HCT116 (cell line): ENCODE results near the gene MIS18BP1. TPM values are rescaled to one million over a fixed set of nuclear protein-coding genes. Genes with fewer than 3 reads are reported as not detected.

Experiments used
- ATAC-seq: fragments of 200-7000 bp; cut with Tn5 transposase; 2 replicates; pipeline ENCODE4 v1.9.1; 2020; ENCODE audit warnings: mild to moderate bottlenecking, moderate library complexity
- BruUV-seq: library from RNA; stranded (reverse); fragments of 400-500 nt; replicated peaks from 2 replicates; lab custom pipeline; 2021; lab: Mats Ljungman, UMichigan
- CTCF ChIA-PET: fragments of 300-600 bp; sonication (Branson Sonifier 250); formaldehyde crosslinking; loops from one replicate; lab custom pipeline; 2021; ENCODE audit warnings: antibody characterized with exemption; lab: Charles Lee
- POLR2A ChIA-PET: fragments of 300-600, 350-600 bp; sonication (Branson Sonifier 250); formaldehyde crosslinking; loops from one replicate; lab custom pipeline; 2021; ENCODE audit warnings: antibody characterized with exemption; lab: Charles Lee
- RAD21 ChIA-PET, 2 experiments: fragments of 300-600 bp; sonication (Branson Sonifier 250); formaldehyde crosslinking; loops; one replicate each; lab custom pipeline; 2023; ENCODE audit warnings: low total read pairs in 2 of 2; ENCODE audit not compliant: uncharacterized antibody in 2 of 2, unreplicated experiment in 2 of 2, low non-redundant PET in 1 of 2; lab: Charles Lee
- DNase-seq: peaks from one replicate; pipeline ENCODE4 v3.0.0-alpha.2; 2010; ENCODE audit warnings: low read depth, low spot score
- H2AFZ ChIP-seq: fragments of 200-600 bp; shearing (Covaris generic), sonication (generic); 2 replicates; pipeline ENCODE4 v1.6.1; 2017; ENCODE audit warnings: low read depth, mixed run types, mixed read lengths, antibody characterized with exemption, low read length; ENCODE audit not compliant: poor library complexity, severe bottlenecking
- H3K27ac ChIP-seq: 2 replicates; pipeline ENCODE4 v1.5.1; 2012; ENCODE audit warnings: low read depth, low read length
- H3K27me3 ChIP-seq: fragments of 200-600 bp; sonication (generic); 2 replicates; pipeline ENCODE4 v1.6.1; 2016; ENCODE audit warnings: mixed run types, low read length, mixed read lengths; ENCODE audit not compliant: insufficient read depth
- H3K36me3 ChIP-seq, 2 experiments: fragments of 200-500 bp in 1 of 2; fragments of 200-600 bp in 1 of 2; sonication (Bioruptor generic) in 1 of 2; sonication (generic) in 1 of 2; 2 replicates each; pipeline versions ENCODE4 v1.5.1 to v1.6.1; 2014 to 2016; ENCODE audit warnings: low read length in 2 of 2, inconsistent platforms in 1 of 2, mixed read lengths in 1 of 2, mixed run types in 1 of 2; ENCODE audit not compliant: insufficient read depth in 2 of 2, control insufficient read depth in 1 of 2
- H3K4me1 ChIP-seq, 2 experiments: fragments of 200-600 bp in 1 of 2; sonication (generic) in 1 of 2; 2 replicates each; pipeline versions ENCODE4 v1.5.1 to v1.6.1; 2012 to 2017; ENCODE audit warnings: low read length in 2 of 2, inconsistent platforms in 1 of 2, mild to moderate bottlenecking in 1 of 2, mixed read lengths in 1 of 2, mixed run types in 1 of 2, moderate library complexity in 1 of 2; ENCODE audit not compliant: insufficient read depth in 2 of 2, control insufficient read depth in 1 of 2
- H3K4me2 ChIP-seq: fragments of 200-600 bp; sonication (generic); 2 replicates; pipeline ENCODE4 v1.6.1; 2017; ENCODE audit warnings: mixed run types, low read length, mixed read lengths
- H3K4me3 ChIP-seq, 2 experiments: fragments of 200-600 bp in 1 of 2; sonication (generic) in 1 of 2; replicated peaks in 1 of 2; 2 replicates each; pipeline ENCODE4 v1.5.1; 2011 to 2016; ENCODE audit warnings: low read length in 2 of 2, control low read depth in 1 of 2, low read depth in 1 of 2, mild to moderate bottlenecking in 1 of 2, mixed read lengths in 1 of 2, mixed run types in 1 of 2
- H3K79me2 ChIP-seq: fragments of 200-600 bp; sonication (generic); 2 replicates; pipeline ENCODE4 v1.6.1; 2017; ENCODE audit warnings: mild to moderate bottlenecking, mixed run types, low read length, moderate library complexity, mixed read lengths; ENCODE audit not compliant: insufficient read depth
- H3K9ac ChIP-seq: fragments of 200-600 bp; sonication (generic); 2 replicates; pipeline ENCODE4 v1.6.1; 2016; ENCODE audit warnings: low read length, mixed read lengths
- H3K9me2 ChIP-seq: fragments of 200-600 bp; sonication (generic), shearing (Covaris generic); 2 replicates; pipeline ENCODE4 v1.6.1; 2017; ENCODE audit warnings: mixed run types, mild to moderate bottlenecking, moderate library complexity; ENCODE audit not compliant: insufficient read depth
- H3K9me3 ChIP-seq, 2 experiments: fragments of 200-500 bp in 1 of 2; fragments of 200-600 bp in 1 of 2; sonication (Bioruptor generic) in 1 of 2; sonication (generic) in 1 of 2; 2 replicates each; pipeline ENCODE4 v1.6.1; 2014 to 2017; ENCODE audit warnings: low read length in 2 of 2, mixed read lengths in 2 of 2, inconsistent platforms in 1 of 2, low read depth in 1 of 2, mild to moderate bottlenecking in 1 of 2, mixed run types in 1 of 2, moderate library complexity in 1 of 2; ENCODE audit not compliant: control insufficient read depth in 1 of 2, insufficient read depth in 1 of 2
- H4K20me1 ChIP-seq: fragments of 200-600 bp; sonication (generic), shearing (Covaris generic); 2 replicates; pipeline ENCODE4 v1.6.1; 2017; ENCODE audit warnings: mixed run types, mild to moderate bottlenecking, moderate library complexity; ENCODE audit not compliant: insufficient read depth
- ELF1 ChIP-seq: IDR thresholded peaks from 2 replicates; pipeline ENCODE4 v1.6.1; 2012; ENCODE audit warnings: low read depth, borderline replicate concordance
- EZH2phosphoT487 ChIP-seq: fragments of 200-600 bp; IDR thresholded peaks from 2 replicates; pipeline ENCODE4 v1.6.1; 2018; ENCODE audit warnings: antibody characterized with exemption, borderline replicate concordance
- RAD21 ChIP-seq: IDR thresholded peaks from 2 replicates; pipeline ENCODE4 v1.6.1; 2012; ENCODE audit warnings: low read depth, mild to moderate bottlenecking
- SP1 ChIP-seq: IDR thresholded peaks from 2 replicates; pipeline ENCODE4 v1.6.1; 2012; ENCODE audit warnings: low read depth
- YY1 ChIP-seq: IDR thresholded peaks from 2 replicates; pipeline ENCODE4 v1.6.1; 2011; ENCODE audit warnings: low read length, low read depth, moderate library complexity, mild to moderate bottlenecking; ENCODE audit not compliant: insufficient replicate concordance; ENCODE audit errors: extremely low read depth
- intact Hi-C: fragments of 100-400 bp; cut with micrococcal nuclease; formaldehyde crosslinking; loops from 2 replicates; pipeline ENCODE4 v1.10.0; 2022
- total RNA-seq: library from RNA; stranded (reverse); gene quantifications from one replicate; pipeline ENCODE4 v1.2.1, GENCODE V29; 2021; ENCODE audit not compliant: unreplicated experiment
- TF ChIP-seq, protein P1 (sequence below): IDR thresholded peaks from 2 replicates; pipeline ENCODE4 v1.6.1; 2012

The MIS18BP1 gene
- total RNA-seq, 1 experiment from 2014 or later = 37.9 TPM

DNA sequence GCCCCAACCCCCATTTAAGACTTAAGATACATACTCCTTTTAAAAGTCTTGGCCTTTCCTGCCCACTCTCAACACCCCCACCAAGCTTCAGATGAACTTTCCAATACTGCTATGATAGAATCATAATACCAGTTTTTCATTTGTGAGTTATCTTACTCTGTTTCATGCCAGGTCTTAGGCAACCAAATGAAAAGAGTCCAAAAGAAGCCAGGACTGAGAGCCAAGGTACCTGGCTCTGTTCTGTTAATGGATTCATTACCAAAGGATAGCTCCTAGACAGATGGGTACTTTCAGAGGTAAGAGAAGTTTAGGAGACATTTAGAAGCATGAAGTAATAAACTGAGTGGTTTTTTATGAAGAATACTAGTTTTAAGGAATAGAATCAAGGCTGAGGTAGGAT lies 83.1 kb downstream of the MIS18BP1 start (continued):
- TF ChIP-seq YY1 (no peak), EZH2phosphoT487 (no peak), SP1 (no peak)
- TF ChIP-seq, protein P1, sequence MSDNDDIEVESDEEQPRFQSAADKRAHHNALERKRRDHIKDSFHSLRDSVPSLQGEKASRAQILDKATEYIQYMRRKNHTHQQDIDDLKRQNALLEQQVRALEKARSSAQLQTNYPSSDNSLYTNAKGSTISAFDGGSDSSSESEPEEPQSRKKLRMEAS = no peak

DNA sequence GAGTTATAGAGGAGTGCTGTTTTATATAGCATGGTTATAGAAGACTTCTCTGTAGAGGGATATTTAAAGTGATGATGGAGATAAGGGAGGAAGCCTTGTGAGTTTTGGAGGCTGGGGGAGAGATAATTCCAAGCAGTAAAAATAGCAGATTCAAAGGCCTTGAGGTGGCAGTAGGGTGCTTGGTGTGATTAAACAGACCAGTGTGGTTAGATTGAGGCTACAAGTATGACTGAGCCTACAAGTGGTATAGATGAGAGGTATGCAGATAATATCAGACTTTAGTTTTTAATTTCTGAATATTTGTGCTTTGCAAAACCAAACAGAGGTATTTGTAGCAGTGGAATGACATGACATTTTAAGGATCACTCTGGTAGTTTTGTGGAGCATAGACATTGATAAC lies 96.9 kb downstream of the MIS18BP1 start:
- Histone ChIP-seq H3K36me3 (no peaks in the 10 kb centered on the region), H3K4me1 (no peaks in the 10 kb centered on the region), H3K27ac (no peak overlapping the region), H3K9ac (no peak overlapping the region), H3K27me3 (no peaks in the 10 kb centered on the region), H3K9me2 (no peaks in the 10 kb centered on the region), H3K9me3 (no peaks in the 10 kb centered on the region), H3K4me2 (no peak overlapping the region), H3K4me3 (no peak overlapping the region), H3K79me2 (no peaks in the 10 kb centered on the region; the same call in none of the 2 replicates), H4K20me1 (no peaks in the 10 kb centered on the region), H2AFZ (no peak overlapping the region)
- TF ChIP-seq ELF1 = no peak
- no peak for TF ChIP-seq RAD21
- TF ChIP-seq SP1 = no peak
- ChIA-PET POLR2A (no interaction called here), CTCF (no interaction called here), RAD21 (no interaction called here)
- DNase-seq (no peak), ATAC-seq (no peak)
- intact Hi-C loops = no loop called here
- no TSS peak for BruUV-seq

Other genes with a start within 250 kb of the MIS18BP1 start
- 44.7 TPM for gene PRPF39, start 169.1 kb downstream of the MIS18BP1 start, total RNA-seq
- gene FKBP3, start 118.7 kb downstream of the MIS18BP1 start, total RNA-seq = 67.8 TPM
- gene FANCM, start 117.3 kb downstream of the MIS18BP1 start, total RNA-seq = 10.9 TPM